Activated T-cell treated with anti-CD3 and anti-CD28 coated beads, Interleukin-2, amount 50 U/mL, for 72 hours (primary cell): ENCODE measurements around the gene RYR3. TPM values are rescaled to one million over a fixed set of nuclear protein-coding genes. Genes with fewer than 3 reads are reported as not detected.

Experiments used
- ATAC-seq, 2 donors: fragments of 150-1000 bp; cut with Tn5 transposase; replicated peaks in 1 of 2; 2 replicates each; pipeline ENCODE4 v1.10.0; 2021; ENCODE audit warnings: moderate library complexity in 2 of 2, mild to moderate bottlenecking in 1 of 2
- DNase-seq, 2 donors: peaks; one replicate each; pipeline ENCODE4 v3.0.0; 2021 to 2022; ENCODE audit warnings: mixed read lengths in 1 of 2
- H3K27ac Mint-ChIP-seq: one replicate; pipeline ENCODE4 v1.8.0; 2022; ENCODE audit warnings: mild to moderate bottlenecking, moderate library complexity, mixed read lengths
- H3K27me3 Mint-ChIP-seq: one replicate; pipeline ENCODE4 v1.8.0; 2022; ENCODE audit warnings: low read depth, mixed read lengths
- H3K36me3 Mint-ChIP-seq, 2 donors: one replicate each; pipeline ENCODE4 v1.8.0; 2022; ENCODE audit warnings: mixed read lengths in 2 of 2, mild to moderate bottlenecking in 1 of 2; ENCODE audit not compliant: insufficient read depth in 2 of 2
- H3K4me1 Mint-ChIP-seq: one replicate; pipeline ENCODE4 v1.8.0; 2022; ENCODE audit warnings: low read depth, mixed read lengths
- H3K4me3 Mint-ChIP-seq, 2 donors: one replicate each; pipeline ENCODE4 v1.8.0; 2022; ENCODE audit warnings: mild to moderate bottlenecking in 2 of 2, mixed read lengths in 2 of 2, moderate library complexity in 2 of 2
- H3K9me3 Mint-ChIP-seq, 2 donors: one replicate each; pipeline ENCODE4 v1.8.0; 2022; ENCODE audit warnings: mixed read lengths in 2 of 2
- total RNA-seq, 2 donors: library from RNA; stranded (reverse); gene quantifications; one replicate each; pipeline ENCODE4 v1.2.3, GENCODE V29; 2022

Gene RYR3
- total RNA-seq, 2 donors from 2014 or later, result not detected

- H3K4me3 Mint-ChIP-seq, result no peak overlapping the region
Measured at GRCh38 chr15:33608714-33609113, 297.9 kb downstream of the RYR3 start.

GRCh38 chr15:33612721-33613304 lies 302.0 kb downstream of the RYR3 start:
- no peak for DNase-seq
- Mint-ChIP-seq H3K27ac (no peak overlapping the region), H3K9me3 (no peaks in the 10 kb centered on the region), H3K36me3 (no peaks in the 10 kb centered on the region), H3K4me1 (no peaks in the 10 kb centered on the region), H3K4me3 (no peak overlapping the region), H3K27me3 (peaks cover 6% of the 10 kb centered on the region)
- no peak for ATAC-seq

More at GRCh38 chr15:33608714-33609113, 297.9 kb downstream of the RYR3 start:
- Mint-ChIP-seq H3K27ac (no peak overlapping the region), H3K36me3 (no peaks in the 10 kb centered on the region), H3K9me3 (peaks cover 0 to 4% of the 10 kb centered on the region in 2 donors), H3K27me3 (peaks cover 10% of the 10 kb centered on the region), H3K4me1 (no peaks in the 10 kb centered on the region)
- DNase-seq, result no peak
- ATAC-seq, result no peak

DNA sequence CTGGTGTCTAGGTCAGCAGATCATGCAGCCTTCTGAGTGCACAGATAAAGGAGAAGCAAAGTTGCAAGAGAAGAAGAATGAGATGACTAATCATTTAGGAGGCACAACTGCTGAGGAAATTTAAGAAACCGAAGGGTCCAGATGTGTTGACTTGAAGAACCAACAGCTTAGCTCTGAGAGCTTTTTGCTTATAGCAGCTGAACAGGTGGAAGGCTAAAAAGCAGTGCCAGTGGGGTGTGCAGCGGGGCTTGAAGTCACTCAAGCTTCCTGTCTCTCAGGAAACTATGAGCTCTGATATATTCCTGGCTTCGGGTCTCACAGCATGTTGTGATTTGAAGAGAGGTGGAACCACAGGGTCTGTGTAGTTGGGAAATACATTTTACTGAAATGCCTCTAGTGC lies 305.7 kb downstream of the RYR3 start:
- Mint-ChIP-seq H3K27me3 (peaks cover 13% of the 10 kb centered on the region), H3K36me3 (no peaks in the 10 kb centered on the region), H3K4me3 (no peak overlapping the region), H3K4me1 (no peaks in the 10 kb centered on the region), H3K27ac (no peak overlapping the region), H3K9me3 (no peaks in the 10 kb centered on the region)
- no peak for ATAC-seq
- DNase-seq, result no peak

- no peak for ATAC-seq
- Mint-ChIP-seq H3K9me3 (no peaks in the 10 kb centered on the region), H3K27me3 (peaks cover 23% of the 10 kb centered on the region), H3K4me3 (no peak overlapping the region), H3K4me1 (no peaks in the 10 kb centered on the region), H3K27ac (no peak overlapping the region), H3K36me3 (no peaks in the 10 kb centered on the region)
- no peak for DNase-seq
Measured at GRCh38 chr15:33618350-33618749, 307.6 kb downstream of the RYR3 start.

- Mint-ChIP-seq H3K4me3 (no peak overlapping the region), H3K27ac (no peak overlapping the region), H3K9me3 (no peaks in the 10 kb centered on the region), H3K4me1 (no peaks in the 10 kb centered on the region), H3K27me3 (peaks cover 38% of the 10 kb centered on the region), H3K36me3 (no peaks in the 10 kb centered on the region)
- DNase-seq (no peak), ATAC-seq (no peak)
Measured at GRCh38 chr15:33621141-33621540, 310.4 kb downstream of the RYR3 start.

GRCh38 chr15:33623010-33623409 lies 312.2 kb downstream of the RYR3 start:
- DNase-seq (no peak), ATAC-seq (no peak)
- no peak overlapping the region for H3K4me3 Mint-ChIP-seq
- H3K36me3 Mint-ChIP-seq, result no peaks in the 10 kb centered on the region
- no peak overlapping the region for H3K27ac Mint-ChIP-seq
- no peaks in the 10 kb centered on the region for H3K4me1 Mint-ChIP-seq
- H3K9me3 Mint-ChIP-seq, result peaks cover 0 to 3% of the 10 kb centered on the region in 2 donors
- H3K27me3 Mint-ChIP-seq, result peaks cover 46% of the 10 kb centered on the region

DNA sequence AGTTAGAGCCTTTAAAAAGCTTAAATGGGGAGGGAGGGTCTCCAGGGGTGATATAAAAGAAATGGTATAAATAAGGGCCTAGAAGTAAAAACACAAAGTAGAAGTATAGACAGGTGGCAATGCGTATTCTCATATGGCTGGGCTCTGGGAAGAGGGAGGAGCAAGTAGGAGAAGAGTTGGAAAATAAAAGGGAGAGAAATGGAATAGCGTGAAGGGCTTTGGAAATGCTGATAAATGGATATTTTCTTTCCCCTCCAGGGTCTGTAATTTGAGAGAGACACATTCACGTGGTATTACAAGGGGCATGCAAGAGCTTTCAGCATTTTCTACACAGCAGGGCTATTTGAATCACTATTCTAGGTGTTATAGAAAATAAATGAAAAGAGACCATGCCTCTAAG lies 313.7 kb downstream of the RYR3 start:
- Mint-ChIP-seq H3K27ac (no peak overlapping the region), H3K27me3 (peaks cover 46% of the 10 kb centered on the region), H3K9me3 (peaks cover 0 to 3% of the 10 kb centered on the region in 2 donors), H3K4me1 (no peaks in the 10 kb centered on the region), H3K4me3 (no peak overlapping the region), H3K36me3 (no peaks in the 10 kb centered on the region)
- ATAC-seq, result no peak
- DNase-seq, result no peak

GRCh38 chr15:33629647-33630046 lies 318.9 kb downstream of the RYR3 start:
- H3K4me1 Mint-ChIP-seq, result no peaks in the 10 kb centered on the region
- H3K27ac Mint-ChIP-seq, result no peak overlapping the region
- DNase-seq, result no peak
- peaks cover 30% of the 10 kb centered on the region for H3K27me3 Mint-ChIP-seq
- H3K36me3 Mint-ChIP-seq, result no peaks in the 10 kb centered on the region
- H3K4me3 Mint-ChIP-seq, result no peak overlapping the region
- peaks cover 0 to 3% of the 10 kb centered on the region in 2 donors for H3K9me3 Mint-ChIP-seq
- ATAC-seq, result no peak

DNA sequence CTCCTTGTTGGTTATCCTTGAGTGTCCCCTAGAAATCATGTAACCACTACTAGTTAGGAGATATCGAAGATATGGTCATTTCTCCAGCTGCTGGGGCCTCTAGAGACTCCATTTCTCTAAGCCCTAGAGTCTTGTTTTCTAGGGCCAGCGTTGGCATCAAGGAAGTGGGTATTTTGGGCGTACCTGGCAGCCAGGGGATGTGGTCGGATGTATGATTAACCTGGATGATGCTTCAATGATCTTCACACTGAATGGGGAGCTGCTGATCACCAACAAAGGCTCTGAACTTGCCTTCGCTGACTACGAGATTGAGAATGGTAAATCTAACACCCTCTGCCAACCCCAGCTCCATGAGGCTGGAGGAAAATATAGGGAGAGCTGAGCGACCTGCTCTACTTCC lies 325.5 kb downstream of the RYR3 start:
- Mint-ChIP-seq H3K4me1 (no peaks in the 10 kb centered on the region), H3K27ac (no peak overlapping the region), H3K4me3 (no peak overlapping the region), H3K27me3 (peaks cover 13% of the 10 kb centered on the region), H3K9me3 (no peaks in the 10 kb centered on the region), H3K36me3 (no peaks in the 10 kb centered on the region)
- ATAC-seq (no peak), DNase-seq (no peak)

- H3K36me3 Mint-ChIP-seq, result no peaks in the 10 kb centered on the region
- no peak for ATAC-seq
- H3K27ac Mint-ChIP-seq, result no peak overlapping the region
- no peaks in the 10 kb centered on the region for H3K9me3 Mint-ChIP-seq
- DNase-seq, result no peak
- H3K27me3 Mint-ChIP-seq, result peaks cover 13% of the 10 kb centered on the region
- H3K4me3 Mint-ChIP-seq, result no peak overlapping the region
- H3K4me1 Mint-ChIP-seq, result no peaks in the 10 kb centered on the region
Measured at GRCh38 chr15:33636958-33637357, 326.2 kb downstream of the RYR3 start.

DNA sequence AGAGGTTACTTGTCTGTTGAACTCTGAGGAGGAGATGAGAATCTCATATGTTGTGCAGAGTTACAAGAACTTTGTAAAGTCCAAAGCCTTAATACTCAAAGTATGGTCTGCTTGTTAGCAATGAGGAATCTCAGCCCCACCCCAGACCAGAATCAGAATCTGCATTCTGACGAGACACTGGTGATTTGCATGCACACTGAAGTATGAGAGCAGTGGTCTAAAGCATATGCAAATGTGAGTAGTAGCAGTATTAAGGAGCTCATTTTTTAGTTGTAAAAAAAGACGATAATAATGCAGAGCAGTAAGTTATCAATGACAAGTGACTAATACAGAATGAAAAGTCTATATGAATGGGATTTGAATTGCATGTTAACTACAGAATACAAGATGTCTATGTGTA lies 327.7 kb downstream of the RYR3 start:
- no peak for DNase-seq
- Mint-ChIP-seq H3K4me3 (no peak overlapping the region), H3K36me3 (no peaks in the 10 kb centered on the region), H3K9me3 (no peaks in the 10 kb centered on the region), H3K27me3 (peaks cover 8% of the 10 kb centered on the region), H3K4me1 (no peaks in the 10 kb centered on the region), H3K27ac (no peak overlapping the region)
- no peak for ATAC-seq

DNA sequence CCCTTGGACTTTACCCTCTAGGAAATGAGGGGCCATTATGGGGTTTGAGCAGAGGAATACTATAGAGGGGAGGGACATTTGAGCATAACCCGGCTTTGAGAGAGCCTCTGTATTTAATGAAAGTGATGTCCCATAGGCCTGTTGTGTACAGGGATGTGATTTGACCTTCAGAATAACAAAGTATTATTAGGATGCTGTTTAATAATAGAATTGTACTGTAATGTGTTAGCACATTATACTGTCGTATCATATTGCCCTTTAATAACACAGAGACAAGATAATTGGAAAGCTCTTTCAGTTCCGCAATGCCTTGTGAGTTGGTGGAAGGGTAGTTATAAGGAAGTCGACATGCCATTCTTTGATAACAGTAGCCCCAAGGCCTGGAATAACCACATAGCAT lies 328.3 kb downstream of the RYR3 start:
- no peak for ATAC-seq
- H3K4me1 Mint-ChIP-seq, result no peaks in the 10 kb centered on the region
- no peak overlapping the region for H3K4me3 Mint-ChIP-seq
- H3K27ac Mint-ChIP-seq, result no peak overlapping the region
- H3K36me3 Mint-ChIP-seq, result no peaks in the 10 kb centered on the region
- DNase-seq, result no peak
- H3K9me3 Mint-ChIP-seq, result no peaks in the 10 kb centered on the region
- H3K27me3 Mint-ChIP-seq, result peaks cover 8% of the 10 kb centered on the region

DNA sequence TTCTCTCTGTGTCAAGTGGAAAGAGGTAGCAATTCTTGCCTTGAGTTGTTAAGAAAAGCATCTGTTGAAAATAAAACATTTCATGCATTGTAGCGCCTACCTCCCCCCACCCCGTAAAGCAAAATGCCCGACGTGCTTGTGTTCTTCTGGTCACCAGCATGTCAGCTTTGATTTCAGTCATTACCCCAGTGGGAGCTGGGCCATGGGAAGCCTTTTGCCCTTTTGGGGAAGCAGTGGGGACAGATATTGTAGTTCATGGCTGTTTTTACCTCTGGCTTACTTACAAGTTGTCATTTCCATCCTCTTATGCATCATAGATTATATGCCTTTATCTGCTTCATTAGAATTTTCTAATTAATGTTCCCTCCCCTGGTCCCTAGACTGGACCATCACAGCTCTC lies 328.7 kb downstream of the RYR3 start:
- Mint-ChIP-seq H3K9me3 (no peaks in the 10 kb centered on the region), H3K27me3 (peaks cover 8% of the 10 kb centered on the region), H3K4me1 (no peaks in the 10 kb centered on the region), H3K4me3 (no peak overlapping the region), H3K36me3 (no peaks in the 10 kb centered on the region), H3K27ac (no peak overlapping the region)
- ATAC-seq (no peak), DNase-seq (no peak)

DNA sequence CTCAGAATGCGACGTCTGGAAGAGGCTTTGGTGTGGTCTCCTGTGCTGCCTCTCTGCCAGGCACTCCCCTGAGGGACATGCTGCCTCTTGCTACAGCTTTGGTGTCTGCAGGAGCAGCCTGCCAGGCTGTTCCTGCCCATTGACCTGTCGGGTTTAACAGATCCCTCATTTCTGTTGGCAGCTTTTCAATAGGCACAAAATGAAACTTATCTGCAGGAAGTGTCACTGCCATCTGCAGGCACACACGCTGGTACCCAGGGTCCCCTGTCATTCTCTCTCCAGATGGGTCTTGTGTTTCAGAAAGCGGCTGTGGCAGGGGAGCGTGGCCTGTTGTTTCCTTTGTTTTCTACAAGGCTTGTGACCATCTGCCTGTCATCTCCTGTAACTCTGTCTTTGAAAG lies 329.2 kb downstream of the RYR3 start:
- H3K4me1 Mint-ChIP-seq, result no peaks in the 10 kb centered on the region
- no peak for DNase-seq
- H3K4me3 Mint-ChIP-seq, result no peak overlapping the region
- H3K36me3 Mint-ChIP-seq, result no peaks in the 10 kb centered on the region
- H3K27me3 Mint-ChIP-seq, result peaks cover 8% of the 10 kb centered on the region
- no peak for ATAC-seq
- H3K9me3 Mint-ChIP-seq, result no peaks in the 10 kb centered on the region
- no peak overlapping the region for H3K27ac Mint-ChIP-seq
